Brain microvascular endothelial cell (primary cell): Measurements from ENCODE around the gene STAT5A.

Source experiments
- DNase-seq: peaks from one replicate; pipeline ENCODE4 v3.0.0-alpha.2; 2020
- H3K27ac ChIP-seq: fragments of 250-450 bp; sonication (Bioruptor Pico); 2 replicates; pipeline ENCODE4 v1.5.1; 2020; ENCODE audit warnings: mild to moderate bottlenecking, moderate library complexity
- H3K27me3 ChIP-seq: fragments of 250-450 bp; sonication (Bioruptor Pico); replicated peaks from 2 replicates; pipeline ENCODE4 v1.5.1; 2020; ENCODE audit warnings: mild to moderate bottlenecking
- H3K36me3 ChIP-seq: fragments of 250-450 bp; sonication (Bioruptor Pico); replicated peaks from 2 replicates; pipeline ENCODE4 v1.5.1; 2020; ENCODE audit warnings: mild to moderate bottlenecking
- H3K4me3 ChIP-seq: 2 replicates; pipeline ENCODE4 v1.5.1; 2011; ENCODE audit warnings: low read depth, mild to moderate bottlenecking, control low read depth, low read length, moderate library complexity
- in situ Hi-C: cut with HindIII; loops from 2 replicates; pipeline ENCODE4 v1.10.0; 2017; ENCODE audit warnings: low sequenced_read_pairs, low pct_ligation_motif_present
- TF ChIP-seq, protein P1 (sequence below): IDR thresholded peaks from 2 replicates; pipeline ENCODE4 v1.5.1; 2011; ENCODE audit warnings: low read depth, mild to moderate bottlenecking, moderate library complexity, low read length, control low read depth, inconsistent platforms; ENCODE audit errors: missing control alignments

The STAT5A gene

GRCh38 chr17:42276359-42276608 lies 12.0 kb upstream of the STAT5A start, which contains the start of gene STAT5B:
Gene STAT5B (minus strand): TSS chr17:42276391. CDS start chr17:42232127, 44,264 bp downstream.
- DNase-seq, result peak; percentile 14
- Histone ChIP-seq H3K4me3 (peak within 1 kb of the TSS; percentile 82), H3K27ac (peak within 1 kb of the TSS; percentile 58), H3K36me3 (no peaks in the 10 kb centered on the region), H3K27me3 (no peaks in the 10 kb centered on the region)
- TF ChIP-seq, protein P1, sequence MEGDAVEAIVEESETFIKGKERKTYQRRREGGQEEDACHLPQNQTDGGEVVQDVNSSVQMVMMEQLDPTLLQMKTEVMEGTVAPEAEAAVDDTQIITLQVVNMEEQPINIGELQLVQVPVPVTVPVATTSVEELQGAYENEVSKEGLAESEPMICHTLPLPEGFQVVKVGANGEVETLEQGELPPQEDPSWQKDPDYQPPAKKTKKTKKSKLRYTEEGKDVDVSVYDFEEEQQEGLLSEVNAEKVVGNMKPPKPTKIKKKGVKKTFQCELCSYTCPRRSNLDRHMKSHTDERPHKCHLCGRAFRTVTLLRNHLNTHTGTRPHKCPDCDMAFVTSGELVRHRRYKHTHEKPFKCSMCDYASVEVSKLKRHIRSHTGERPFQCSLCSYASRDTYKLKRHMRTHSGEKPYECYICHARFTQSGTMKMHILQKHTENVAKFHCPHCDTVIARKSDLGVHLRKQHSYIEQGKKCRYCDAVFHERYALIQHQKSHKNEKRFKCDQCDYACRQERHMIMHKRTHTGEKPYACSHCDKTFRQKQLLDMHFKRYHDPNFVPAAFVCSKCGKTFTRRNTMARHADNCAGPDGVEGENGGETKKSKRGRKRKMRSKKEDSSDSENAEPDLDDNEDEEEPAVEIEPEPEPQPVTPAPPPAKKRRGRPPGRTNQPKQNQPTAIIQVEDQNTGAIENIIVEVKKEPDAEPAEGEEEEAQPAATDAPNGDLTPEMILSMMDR, result no peak
- in situ Hi-C loops, result no loop called here

DNA sequence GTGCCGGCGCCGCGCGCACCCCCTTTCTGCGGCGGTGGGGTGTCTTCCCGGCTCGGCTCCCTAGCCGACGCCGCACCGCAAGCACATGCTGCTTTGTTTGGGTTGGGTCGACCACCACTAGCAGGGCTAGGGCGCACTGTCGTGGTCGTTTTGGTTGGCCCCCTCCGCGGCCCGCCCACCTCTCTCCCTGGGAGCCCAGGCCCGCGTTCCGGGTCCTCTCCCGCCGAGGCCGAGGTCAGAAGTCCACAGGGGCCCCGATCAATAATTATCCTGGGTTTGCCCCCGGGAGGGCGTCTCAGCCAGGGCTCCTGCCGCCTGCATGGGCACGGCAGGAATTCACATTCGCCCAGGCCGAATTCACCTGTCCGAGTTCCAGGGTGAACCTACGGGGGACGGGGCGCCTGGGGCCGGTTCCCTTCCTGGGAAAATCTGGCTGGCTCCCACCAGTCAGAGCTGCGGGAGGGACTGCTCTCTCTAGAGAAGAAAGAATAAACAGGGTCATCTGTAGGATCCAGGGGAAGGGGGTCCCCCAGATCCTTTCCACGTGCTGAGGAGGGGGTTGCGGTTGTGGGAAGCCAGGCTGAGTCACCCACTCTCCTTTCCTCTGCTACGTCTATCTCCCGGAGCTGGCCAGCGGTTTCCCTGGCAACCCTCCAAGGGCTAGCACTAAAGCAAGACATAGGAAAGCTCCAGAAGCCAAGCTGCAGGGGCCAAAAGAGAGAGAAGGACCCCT lies 11.5 kb upstream of the STAT5A start:
- Histone ChIP-seq H3K27ac (peak overlapping the region; percentile 58), H3K4me3 (peak overlapping the region; percentile 82), H3K36me3 (no peaks in the 10 kb centered on the region), H3K27me3 (no peaks in the 10 kb centered on the region)
- DNase-seq, result peak; percentile 88
- in situ Hi-C loops, result no loop called here
- TF ChIP-seq, protein P1, result no peak

DNA sequence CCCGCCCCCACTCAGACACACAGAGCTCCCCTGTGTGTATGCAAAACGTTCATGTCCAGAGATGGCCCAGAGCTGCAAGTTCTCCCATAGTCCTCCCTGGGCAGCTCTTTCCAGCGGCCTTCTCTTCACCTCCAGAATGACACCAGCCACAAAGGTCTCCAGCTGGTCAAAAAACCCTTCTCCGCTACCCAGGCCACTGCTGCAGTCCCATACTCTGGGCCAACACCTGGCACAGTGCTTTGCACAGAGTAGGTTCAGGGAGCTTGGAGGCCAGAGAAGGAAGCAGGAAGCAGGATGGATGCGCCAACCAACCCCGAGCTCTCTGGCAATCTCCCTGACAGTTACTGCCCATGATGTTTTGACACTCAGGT lies 11.0 kb upstream of the STAT5A start:
- in situ Hi-C loops, result no loop called here
- no peaks in the 10 kb centered on the region for H3K36me3 ChIP-seq
- no peak for DNase-seq
- H3K4me3 ChIP-seq, result no peak overlapping the region
- H3K27me3 ChIP-seq, result no peaks in the 10 kb centered on the region
- TF ChIP-seq, protein P1, result no peak
- no peak overlapping the region for H3K27ac ChIP-seq

GRCh38 chr17:42279776-42280630 lies 8.3 kb upstream of the STAT5A start:
- TF ChIP-seq, protein P1, result no peak
- H3K4me3 ChIP-seq, result no peak overlapping the region
- no peak for DNase-seq
- H3K36me3 ChIP-seq, result no peaks in the 10 kb centered on the region
- no peak overlapping the region for H3K27ac ChIP-seq
- in situ Hi-C loops, result no loop called here
- no peaks in the 10 kb centered on the region for H3K27me3 ChIP-seq

DNA sequence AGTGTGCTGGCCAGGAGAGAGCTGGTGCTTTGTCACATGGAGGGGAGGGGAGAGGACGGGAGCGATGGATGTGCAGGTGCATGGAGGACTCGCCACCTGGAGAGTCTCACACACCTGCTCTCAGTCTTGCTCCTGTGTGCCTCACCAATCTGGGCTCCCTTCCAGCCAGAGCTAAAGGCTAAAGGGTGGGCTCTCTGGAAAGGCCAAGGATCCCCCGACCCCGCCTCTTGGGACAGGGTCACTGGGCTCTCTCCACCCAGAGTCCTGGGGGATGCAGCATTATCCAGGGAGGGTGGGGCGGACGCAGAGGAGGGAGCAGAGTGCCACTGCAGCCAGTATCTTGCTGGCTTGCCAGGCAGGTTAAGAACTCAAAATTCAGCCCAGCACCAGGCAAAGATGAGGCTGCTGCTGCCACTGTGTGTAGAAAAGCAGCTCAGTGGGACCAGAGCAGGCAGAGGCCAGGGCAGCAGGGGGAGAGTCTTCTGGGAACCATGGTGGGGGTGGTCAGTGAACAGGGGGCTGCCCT lies 6.7 kb upstream of the STAT5A start:
- no peak overlapping the region for H3K4me3 ChIP-seq
- no peak overlapping the region for H3K27ac ChIP-seq
- DNase-seq, result no peak
- no peaks in the 10 kb centered on the region for H3K27me3 ChIP-seq
- TF ChIP-seq, protein P1, result no peak
- in situ Hi-C loops, result no loop called here
- H3K36me3 ChIP-seq, result no peaks in the 10 kb centered on the region
